Transverse colon (tissue), 4 donors: ENCODE data around the gene LRP3. TPM values are rescaled to one million over a fixed set of nuclear protein-coding genes. Genes with fewer than 3 reads are reported as not detected.
"Not testable (repeated sequence)": the region's sequence is repeated elsewhere in the genome, so short reads cannot be mapped to it uniquely, and the experiment has no call there.

ENCODE experiments used
- DNase-seq: peaks from one replicate; pipeline ENCODE4 v3.0.0-alpha.2; 2019
- H3K27ac ChIP-seq, 4 donors: fragments of 200-600 bp; sonication (generic); 2 replicates each; pipeline ENCODE4 v1.5.1; 2016 to 2018; ENCODE audit warnings: inconsistent platforms in 4 of 4
- H3K27me3 ChIP-seq: fragments of 200-600 bp; sonication (generic); 2 replicates; pipeline ENCODE4 v1.5.1; 2017; ENCODE audit warnings: inconsistent platforms
- H3K36me3 ChIP-seq, 4 donors: fragments of 200-600 bp; sonication (generic); 2 replicates each; pipeline ENCODE4 v1.5.1; 2017 to 2019; ENCODE audit warnings: inconsistent platforms in 4 of 4
- H3K4me1 ChIP-seq, 4 donors: fragments of 200-600 bp; sonication (generic); 2 replicates each; pipeline ENCODE4 v1.5.1; 2017 to 2020; ENCODE audit warnings: inconsistent platforms in 4 of 4
- H3K4me3 ChIP-seq, 4 donors: fragments of 200-600 bp; sonication (generic); 1 replicate in 1 of 4; 2 replicates in 3 of 4; pipeline versions ENCODE4 v1.5.1 to v1.6.1; 2017 to 2019; ENCODE audit warnings: inconsistent platforms in 4 of 4
- H3K9me3 ChIP-seq, 2 donors: fragments of 200-600 bp; sonication (generic); 2 replicates each; pipeline ENCODE4 v1.5.1; 2017 to 2019; ENCODE audit warnings: inconsistent platforms in 2 of 2
- CTCF ChIP-seq, 5 experiments: fragments of 200-600 bp in 3 of 5; fragments of 450-650 bp in 2 of 5; sonication (generic) in 3 of 5; IDR thresholded peaks; 1 replicate in 2 of 5; 2 replicates in 3 of 5; pipeline ENCODE4 v1.5.1; 2016 to 2017; ENCODE audit warnings: antibody characterized with exemption in 5 of 5, inconsistent platforms in 3 of 5, mild to moderate bottlenecking in 2 of 5, moderate library complexity in 1 of 5
- EP300 ChIP-seq: sonication (generic); formaldehyde crosslinking; IDR thresholded peaks from one replicate; pipeline ENCODE4 v1.6.1; 2017; ENCODE audit warnings: antibody characterized with exemption, low read depth
- POLR2A ChIP-seq: fragments of 450-650 bp; IDR thresholded peaks from one replicate; pipeline ENCODE4 v1.6.1; 2016; ENCODE audit warnings: antibody characterized with exemption, mild to moderate bottlenecking, moderate library complexity
- POLR2AphosphoS5 ChIP-seq, 3 donors: sonication (generic); formaldehyde crosslinking; IDR thresholded peaks; one replicate each; pipeline ENCODE4 v1.6.1; 2016; ENCODE audit warnings: antibody characterized with exemption in 3 of 3
- WGBS, 2 donors: methylation state at CpG; one replicate each; pipeline ENCODE4 v1.1.5; 2018; ENCODE audit warnings: low coverage in 1 of 2; 5-methylcytosine and 5-hydroxymethylcytosine counted together
- in situ Hi-C, 4 donors: fragments of 200-750 bp; cut with MboI; loops; one replicate each; pipeline versions ENCODE4 v1.15.0 to v1.15.1; 2017; ENCODE audit warnings: low sequenced_read_pairs in 3 of 4, low pct_ligation_motif_present in 1 of 4, low pct_unique_long_range_greater_than_20kb in 1 of 4
- intact Hi-C: fragments of 100-400 bp; cut with DNase I; formaldehyde crosslinking; loops from one replicate; pipeline ENCODE4 v1.15.1; 2023; ENCODE audit warnings: low total_unique reads
- total RNA-seq, 4 donors: library from RNA; depleted of rRNA; stranded (reverse); fragments of >200 nt; gene quantifications; one replicate each; pipeline ENCODE4 v1.1.0, GENCODE V29; 2016

The LRP3 gene
- total RNA-seq, 4 donors from 2014 or later = 12.5 to 23.6 (median 17.1) TPM

- H3K9me3 ChIP-seq = no peaks in the 10 kb centered on the region
- WGBS, 2 donors = 73% methylated on average over 3 to 16 of the region's 18 CpGs
- TF ChIP-seq POLR2A = no peak
- TF ChIP-seq CTCF (IDR thresholded peaks at IDR 0.05) = no peak
- no peak for DNase-seq
- intact Hi-C loops = no loop called here
- in situ Hi-C loops = no loop called here
- H3K27ac ChIP-seq = no peak overlapping the region
- peaks cover 0 to under 1% (median under 1%) of the 10 kb centered on the region in 4 donors for H3K4me1 ChIP-seq
- H3K27me3 ChIP-seq = peaks cover 38% of the 10 kb centered on the region
- H3K36me3 ChIP-seq = no peaks in the 10 kb centered on the region
- H3K4me3 ChIP-seq = no peak overlapping the region
These were observed 26.0 kb downstream of the LRP3 start for GRCh38 chr19:33220115-33220514.

- in situ Hi-C loops (no loop called here), intact Hi-C loops (no loop called here)
- Histone ChIP-seq H3K27ac (no peak overlapping the region), H3K36me3 (no peaks in the 10 kb centered on the region), H3K9me3 (no peaks in the 10 kb centered on the region), H3K4me1 (peaks cover 0 to 7% (median 6%) of the 10 kb centered on the region in 4 donors), H3K27me3 (peaks cover 44% of the 10 kb centered on the region), H3K4me3 (no peak overlapping the region)
- TF ChIP-seq EP300 = no peak
- TF ChIP-seq POLR2A = no peak
- TF ChIP-seq CTCF (IDR thresholded peaks at IDR 0.05) = no peak
- 88% methylated on average over 9 of the region's 9 CpGs for WGBS, 2 donors
- no peak for DNase-seq
These were observed 26.6 kb downstream of the LRP3 start for GRCh38 chr19:33220735-33221134.

- H3K36me3 ChIP-seq = no peaks in the 10 kb centered on the region
- no peak overlapping the region for H3K27ac ChIP-seq
- H3K4me3 ChIP-seq = no peak overlapping the region
- DNase-seq = no peak
- intact Hi-C loops (no loop called here), in situ Hi-C loops (no loop called here)
- no peak for TF ChIP-seq POLR2A
- no peak for TF ChIP-seq POLR2AphosphoS5 (IDR thresholded peaks at IDR 0.05)
- TF ChIP-seq EP300 = no peak
- TF ChIP-seq CTCF (IDR thresholded peaks at IDR 0.05) = no peak
- peaks cover 0 to 16% (median 13%) of the 10 kb centered on the region in 4 donors for H3K4me1 ChIP-seq
- WGBS, 2 donors = 78% methylated on average over 6 of the region's 6 CpGs; no CpG with 5 or more reads in 1 of the 2 donors
- no peaks in the 10 kb centered on the region for H3K9me3 ChIP-seq
- peaks cover 53% of the 10 kb centered on the region for H3K27me3 ChIP-seq
These were observed 27.5 kb downstream of the LRP3 start for GRCh38 chr19:33221638-33222037.

- DNase-seq, intact Hi-C loops, H3K4me3 ChIP-seq, H3K36me3 ChIP-seq, in situ Hi-C loops, H3K27ac ChIP-seq, H3K9me3 ChIP-seq: not testable (repeated sequence)
- 77 to 85% methylated on average over 2 of the region's 2 CpGs for WGBS, 2 donors
- H3K27me3 ChIP-seq = peaks cover 59% of the 10 kb centered on the region
- H3K4me1 ChIP-seq = peaks cover 0 to 22% (median 18%) of the 10 kb centered on the region in 4 donors
These were observed 28.1 kb downstream of the LRP3 start for GRCh38 chr19:33222255-33222654.
